Testis (tissue), 2 donors: Measurements from ENCODE around the gene RABGAP1L.

Experiments used
- POLR2A ChIP-seq: fragments of 450-650 bp; IDR thresholded peaks from one replicate; pipeline ENCODE4 v1.6.1; 2017; ENCODE audit warnings: antibody characterized with exemption, mild to moderate bottlenecking, moderate library complexity
- TF ChIP-seq, protein P1 (sequence below), 3 experiments: fragments of 450-650 bp in 2 of 3; fragments of 200-600 bp in 1 of 3; sonication (generic) in 1 of 3; IDR thresholded peaks; one replicate each; pipeline ENCODE4 v1.5.1; 2016 to 2019; ENCODE audit warnings: antibody characterized with exemption in 3 of 3, mild to moderate bottlenecking in 2 of 3, moderate library complexity in 1 of 3

DNA sequence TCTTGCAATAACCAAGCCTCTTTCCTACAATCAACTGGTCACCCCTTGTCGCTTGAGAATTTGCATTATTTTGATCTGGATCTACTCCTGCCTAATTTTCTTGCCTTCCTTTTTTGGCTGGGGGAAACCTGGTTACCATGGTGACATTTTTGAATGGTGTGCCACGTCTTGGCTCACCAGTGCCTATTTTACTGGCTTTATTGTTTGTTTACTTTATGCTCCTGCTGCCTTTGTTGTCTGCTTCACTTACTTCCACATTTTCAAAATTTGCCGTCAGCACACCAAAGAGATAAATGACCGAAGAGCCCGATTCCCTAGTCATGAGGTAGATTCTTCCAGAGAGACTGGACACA is 289.2 kb downstream of the RABGAP1L start:
- TF ChIP-seq, protein P1, sequence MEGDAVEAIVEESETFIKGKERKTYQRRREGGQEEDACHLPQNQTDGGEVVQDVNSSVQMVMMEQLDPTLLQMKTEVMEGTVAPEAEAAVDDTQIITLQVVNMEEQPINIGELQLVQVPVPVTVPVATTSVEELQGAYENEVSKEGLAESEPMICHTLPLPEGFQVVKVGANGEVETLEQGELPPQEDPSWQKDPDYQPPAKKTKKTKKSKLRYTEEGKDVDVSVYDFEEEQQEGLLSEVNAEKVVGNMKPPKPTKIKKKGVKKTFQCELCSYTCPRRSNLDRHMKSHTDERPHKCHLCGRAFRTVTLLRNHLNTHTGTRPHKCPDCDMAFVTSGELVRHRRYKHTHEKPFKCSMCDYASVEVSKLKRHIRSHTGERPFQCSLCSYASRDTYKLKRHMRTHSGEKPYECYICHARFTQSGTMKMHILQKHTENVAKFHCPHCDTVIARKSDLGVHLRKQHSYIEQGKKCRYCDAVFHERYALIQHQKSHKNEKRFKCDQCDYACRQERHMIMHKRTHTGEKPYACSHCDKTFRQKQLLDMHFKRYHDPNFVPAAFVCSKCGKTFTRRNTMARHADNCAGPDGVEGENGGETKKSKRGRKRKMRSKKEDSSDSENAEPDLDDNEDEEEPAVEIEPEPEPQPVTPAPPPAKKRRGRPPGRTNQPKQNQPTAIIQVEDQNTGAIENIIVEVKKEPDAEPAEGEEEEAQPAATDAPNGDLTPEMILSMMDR (IDR thresholded peaks at IDR 0.05), result no peak
- TF ChIP-seq POLR2A, result no peak
